ENCODE data around the gene ZNF716.
"Not testable (repeated sequence)": the region's sequence is repeated elsewhere in the genome, so short reads cannot be mapped to it uniquely, and the experiment has no call there.

ZNF716 gene

DNA sequence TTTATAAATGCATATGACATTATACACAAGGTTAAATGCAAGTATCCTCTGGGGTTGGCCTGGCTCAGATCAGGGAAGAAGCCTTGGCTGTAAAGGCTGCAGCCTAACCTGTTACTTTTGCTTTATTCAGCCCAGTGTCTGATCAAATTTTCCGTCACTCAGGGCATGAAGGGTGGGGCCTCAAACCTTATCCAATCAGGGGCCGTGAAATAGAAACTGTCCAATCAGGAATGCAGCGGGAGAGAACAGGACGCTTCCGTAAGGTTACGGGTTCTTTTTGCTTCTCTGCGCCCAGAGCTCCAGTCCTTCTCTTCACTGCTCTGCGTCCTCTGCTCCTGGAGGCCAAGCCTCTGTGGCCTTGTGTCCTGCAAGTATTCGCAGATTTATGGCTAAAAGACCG lies at the start of gene ZNF716:
TSS of gene ZNF716 (plus strand) at position 274 of the 400 bp plus-strand sequence. CDS start at position 386, 112 bp downstream.
- DNase-seq (ENCODE audit: extremely low read depth in 1 of 2, low read depth in 1 of 2) = no peak

DNA sequence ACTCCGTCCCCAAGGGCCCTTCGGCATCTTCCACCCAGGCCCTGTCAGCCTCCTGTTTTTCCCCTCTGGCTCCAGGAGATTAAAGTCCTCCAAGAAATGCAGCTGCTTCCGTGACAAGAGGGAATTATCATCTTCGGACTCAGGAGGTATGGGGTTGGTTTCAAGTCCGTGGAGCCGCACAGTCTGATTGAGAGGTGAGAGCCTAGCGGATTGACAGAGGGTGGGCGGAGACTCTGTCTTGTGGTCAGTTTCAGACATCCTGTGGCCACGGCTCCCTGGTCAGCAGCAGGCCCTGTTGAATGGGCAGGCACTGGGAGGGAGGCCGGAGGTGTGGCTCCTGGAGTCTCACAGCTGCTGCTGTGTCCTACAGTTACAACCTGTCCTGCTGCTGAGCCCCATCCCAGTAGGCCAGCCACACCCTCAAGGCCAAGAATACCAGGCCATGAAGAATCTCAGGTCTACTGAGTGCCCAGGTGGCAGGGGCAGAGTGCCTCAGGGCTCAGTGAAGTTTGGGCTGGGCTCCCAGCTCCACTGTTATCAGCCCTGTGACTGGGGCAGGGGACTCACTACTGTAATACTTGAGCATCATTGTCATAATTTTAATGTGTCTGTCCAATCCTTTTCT lies 49.3 kb upstream of the ZNF716 start:
- DNase-seq (ENCODE audit: extremely low read depth in 1 of 2, low read depth in 1 of 2) = no peak

DNA sequence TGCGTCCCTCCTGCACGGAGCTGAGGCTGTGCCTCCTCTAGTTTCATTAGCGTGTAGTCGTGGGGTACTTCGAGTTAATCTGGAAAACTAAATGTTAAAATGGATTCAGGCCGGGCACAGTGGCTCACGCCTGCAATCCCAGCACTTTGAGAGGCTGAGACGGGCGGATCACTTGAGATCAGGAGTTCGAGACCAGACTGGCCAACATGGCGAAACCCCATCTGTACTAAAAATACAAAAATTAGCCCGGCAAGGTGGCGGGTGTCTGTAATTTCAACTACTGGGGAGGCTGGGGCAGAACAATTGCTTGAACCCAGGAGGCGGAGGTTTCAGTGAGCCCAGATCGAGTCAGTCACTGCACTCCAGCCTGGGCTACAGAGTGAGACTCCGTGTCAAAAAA lies 46.9 kb upstream of the ZNF716 start:
- DNase-seq (ENCODE audit: extremely low read depth in 1 of 2, low read depth in 1 of 2) = not testable (repeated sequence)

DNA sequence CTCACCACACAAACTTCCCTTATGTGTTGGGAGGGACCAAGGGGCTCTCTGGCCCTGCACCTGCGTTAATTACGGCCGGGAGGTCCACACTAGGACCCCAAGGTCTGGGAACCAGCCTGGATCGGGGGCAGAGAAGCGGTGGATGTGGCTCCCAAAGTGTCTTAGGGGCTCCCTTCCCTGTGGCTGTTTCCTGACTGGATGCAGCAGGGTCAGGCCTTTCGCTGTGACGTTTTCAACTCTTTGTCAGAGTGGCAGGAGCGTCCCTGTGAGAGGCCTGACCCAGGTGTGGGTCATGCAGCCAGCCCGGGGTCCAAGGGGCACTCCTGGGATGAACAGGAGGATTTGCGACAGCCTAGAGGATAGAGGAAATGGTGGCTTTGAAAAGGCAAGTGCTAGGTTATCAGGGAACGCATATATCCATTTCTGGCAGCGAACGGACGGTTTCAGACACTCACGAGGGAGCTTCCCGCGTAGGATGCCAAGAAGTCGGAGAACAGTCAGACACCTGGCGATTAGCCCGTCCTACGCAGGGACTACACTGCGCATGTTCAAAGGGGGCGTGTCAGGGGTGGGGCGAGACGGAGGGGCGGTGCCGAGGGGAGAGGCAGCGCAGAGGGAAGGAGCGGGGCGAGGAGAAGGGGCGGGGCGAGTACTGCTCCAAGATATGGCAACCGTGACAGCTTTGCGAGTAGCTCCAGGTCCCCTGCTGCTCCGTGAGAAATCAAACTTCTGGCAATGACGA lies 46.2 kb upstream of the ZNF716 start:
- DNase-seq (ENCODE audit: extremely low read depth in 1 of 2, low read depth in 1 of 2) = no peak

DNA sequence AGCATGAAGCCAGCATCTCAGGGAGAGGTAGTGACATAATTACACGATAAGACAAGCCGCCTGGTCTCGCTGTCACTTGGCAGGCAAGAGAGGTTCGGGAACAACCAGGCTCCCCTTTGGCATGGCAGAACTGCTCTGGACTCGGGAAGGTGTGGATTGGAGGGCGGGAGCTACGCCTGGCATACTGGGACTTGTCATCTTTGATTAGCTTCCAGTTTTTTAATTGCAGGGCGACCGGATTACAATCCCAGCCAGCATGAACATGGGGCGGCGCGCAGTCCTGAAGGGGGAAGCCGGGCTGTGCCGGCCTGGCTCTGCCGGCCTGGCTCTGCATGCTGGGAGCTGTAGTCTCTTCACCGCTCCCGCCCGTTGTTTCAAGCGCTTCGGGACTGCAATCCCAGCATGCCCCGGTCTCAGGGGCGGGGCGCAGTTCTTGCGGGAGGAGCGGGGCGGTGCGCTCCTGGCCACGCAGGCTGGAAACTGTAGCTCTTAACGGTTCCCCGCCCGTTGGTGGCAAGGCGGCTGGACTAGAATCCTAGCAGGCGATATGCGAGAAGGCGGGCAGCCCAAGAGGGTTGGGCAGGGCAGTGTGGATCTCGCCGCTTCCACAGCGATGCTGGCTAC lies 45.5 kb upstream of the ZNF716 start:
- no peak for DNase-seq (ENCODE audit: extremely low read depth in 1 of 2, low read depth in 1 of 2)

DNA sequence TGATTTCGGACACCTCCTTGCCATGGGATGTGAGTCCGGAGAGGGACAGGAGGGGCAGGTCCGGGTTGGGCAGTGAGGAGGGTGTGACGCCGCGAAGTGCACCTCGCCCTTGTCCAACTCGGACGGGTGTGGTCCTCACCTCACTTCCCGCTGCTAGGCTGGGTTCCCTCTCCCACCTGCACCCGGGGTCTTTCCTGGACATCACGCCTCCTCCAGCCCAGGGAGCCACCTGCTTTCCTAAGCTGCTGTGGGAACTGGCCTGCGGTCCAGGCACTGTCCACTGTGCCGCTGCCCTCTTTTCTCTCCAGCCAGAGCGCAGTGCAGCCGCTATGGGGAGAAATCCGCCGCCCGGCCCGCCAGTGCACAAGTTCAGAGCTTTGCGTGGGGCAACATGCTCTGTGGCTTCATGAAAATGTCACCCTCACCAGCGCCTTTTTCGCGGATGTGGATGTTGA lies 45.0 kb upstream of the ZNF716 start:
- no peak for DNase-seq (ENCODE audit: extremely low read depth in 1 of 2, low read depth in 1 of 2)

DNA sequence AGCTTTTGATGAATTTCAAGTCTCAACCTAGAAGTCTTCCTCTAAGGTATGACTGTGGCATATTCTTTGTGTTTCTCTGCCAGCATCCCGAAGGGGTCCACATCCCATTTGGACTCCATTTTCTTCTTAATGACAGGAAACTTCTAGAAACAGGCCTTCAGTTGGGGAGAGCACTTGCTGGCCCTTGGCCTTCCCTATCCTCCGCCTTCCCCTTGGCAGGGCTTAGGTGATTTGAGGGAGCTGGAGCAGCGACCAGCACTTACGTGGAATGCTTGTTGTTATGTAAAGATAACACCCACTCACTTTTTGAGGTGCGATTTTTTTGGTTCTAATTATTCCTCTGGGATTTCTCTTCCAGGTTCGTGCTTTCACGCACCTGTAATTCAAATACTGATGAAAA lies 42.9 kb upstream of the ZNF716 start:
- DNase-seq (ENCODE audit: extremely low read depth in 1 of 2, low read depth in 1 of 2) = no peak

DNA sequence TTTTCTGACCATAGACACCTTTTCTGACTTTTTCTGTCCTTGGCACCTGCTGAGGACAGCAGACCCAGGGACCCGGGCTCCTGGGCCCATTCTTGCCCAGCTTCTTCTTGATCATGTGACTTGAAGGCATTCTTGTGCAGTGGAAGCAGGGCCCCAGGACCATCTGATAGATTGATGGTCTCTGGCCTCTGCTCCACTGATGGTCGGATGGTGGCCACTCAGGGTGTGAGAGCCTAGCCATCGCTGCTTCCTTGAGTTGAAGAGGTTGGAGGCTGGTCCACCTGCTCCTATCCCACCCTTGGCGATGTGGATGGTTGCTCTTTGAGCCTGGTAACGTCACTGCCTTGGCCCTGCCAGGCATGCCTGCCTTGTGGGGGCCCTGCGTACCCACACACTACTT lies 37.8 kb upstream of the ZNF716 start:
- no peak for DNase-seq (ENCODE audit: extremely low read depth in 1 of 2, low read depth in 1 of 2)

DNA sequence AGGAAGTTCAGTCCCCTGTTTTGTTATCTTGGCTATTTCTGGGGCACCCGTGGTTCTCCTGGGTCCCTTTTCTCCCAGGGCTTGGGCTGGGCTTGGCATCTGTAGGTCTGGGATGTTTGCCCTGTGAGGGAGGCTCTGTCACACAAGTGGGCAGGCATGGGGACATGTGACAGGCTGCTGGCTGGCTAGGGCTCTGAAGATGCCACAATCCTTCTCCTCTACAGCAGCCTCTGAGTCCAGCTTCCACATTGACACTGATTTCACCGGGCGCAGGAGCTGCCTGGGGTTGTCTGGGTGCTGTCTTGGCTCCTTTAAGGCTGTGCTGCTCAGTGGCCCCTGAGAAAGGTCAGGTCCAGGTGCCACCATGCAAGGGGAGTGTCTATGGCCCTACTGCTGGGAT lies 37.4 kb upstream of the ZNF716 start:
- no peak for DNase-seq (ENCODE audit: extremely low read depth in 1 of 2, low read depth in 1 of 2)

DNA sequence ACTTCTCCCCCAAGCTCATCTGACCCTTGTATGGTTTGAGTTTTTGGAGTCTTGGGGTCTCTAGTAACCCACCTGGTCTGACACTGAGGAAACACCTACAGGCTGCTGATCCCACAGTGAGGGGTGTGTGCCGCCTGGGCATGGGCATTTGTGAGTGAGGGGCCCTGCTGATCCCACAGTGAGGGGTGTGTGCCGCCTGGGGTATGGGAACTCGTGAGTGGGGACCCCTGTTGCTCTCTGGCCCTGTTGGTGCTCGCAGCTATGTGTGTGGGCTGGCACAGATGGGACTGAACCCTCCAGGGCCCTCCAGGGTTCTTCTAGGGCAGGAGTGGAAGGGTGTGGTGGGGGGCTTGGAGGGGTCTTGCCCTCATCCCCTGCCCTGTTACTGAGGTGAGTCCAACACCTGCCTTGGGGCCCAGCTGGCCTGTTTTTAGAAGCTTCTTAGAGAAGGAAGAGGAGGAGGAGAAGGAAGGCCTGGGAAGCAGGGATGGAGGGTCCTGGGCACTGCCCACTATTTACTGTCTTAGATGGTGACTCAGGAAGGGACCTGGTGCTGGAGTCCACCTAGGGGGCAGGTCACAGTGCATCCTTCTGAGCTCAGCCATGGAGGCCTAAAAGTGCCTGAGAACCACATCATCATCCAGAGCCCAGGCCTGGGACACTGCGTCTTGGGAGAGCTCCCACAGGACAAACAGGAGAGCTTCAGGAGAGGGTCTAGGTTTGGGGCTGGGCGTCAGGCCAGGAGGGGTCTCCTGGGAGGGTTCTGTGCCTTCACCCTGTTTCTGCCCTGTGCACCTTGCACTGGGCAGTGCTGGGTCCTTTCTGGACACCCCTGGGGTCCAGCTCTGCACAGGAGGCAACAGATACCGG lies 36.2 kb upstream of the ZNF716 start:
- no peak for DNase-seq (ENCODE audit: extremely low read depth in 1 of 2, low read depth in 1 of 2)

DNA sequence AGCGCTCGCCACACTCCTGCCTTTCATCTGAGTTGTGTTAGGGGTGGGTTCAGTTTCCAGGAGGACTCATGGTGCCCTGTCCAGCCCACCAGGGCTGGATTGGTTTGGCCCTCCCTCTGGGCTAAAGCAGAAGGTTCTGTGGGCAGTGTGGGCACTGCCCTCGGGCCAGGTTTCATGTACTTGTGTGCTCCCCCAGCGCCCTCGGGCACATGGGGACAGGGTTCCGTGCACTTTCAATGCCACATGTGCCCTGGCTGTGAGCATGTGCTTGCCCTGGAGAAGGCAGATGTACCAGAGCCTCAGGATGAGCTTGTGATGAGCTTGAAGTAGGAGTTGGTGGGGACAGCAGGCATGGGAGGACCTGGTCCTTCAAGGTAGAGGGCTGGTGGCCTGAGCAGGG lies 35.6 kb upstream of the ZNF716 start:
- no peak for DNase-seq (ENCODE audit: extremely low read depth in 1 of 2, low read depth in 1 of 2)

DNA sequence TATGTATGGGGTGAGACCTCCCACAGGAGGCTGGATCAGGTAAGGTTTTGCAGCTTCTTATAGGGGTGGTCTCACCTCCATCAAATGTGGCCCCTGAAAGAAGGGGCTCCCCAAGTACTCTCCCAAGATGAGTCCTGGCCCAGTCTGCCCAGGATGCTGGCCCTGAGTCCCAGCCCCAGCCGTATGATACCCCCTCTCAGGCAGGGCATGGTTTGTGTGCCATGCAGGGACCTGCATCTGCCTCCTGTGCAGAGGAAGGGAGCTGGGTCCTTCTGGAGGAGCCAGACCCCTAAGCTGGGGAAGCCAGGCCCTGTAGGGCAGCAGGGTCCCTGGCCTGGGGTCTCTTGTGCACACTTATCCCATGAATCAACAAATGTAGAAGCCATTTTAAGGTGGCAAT lies 35.1 kb upstream of the ZNF716 start:
- no peak for DNase-seq (ENCODE audit: extremely low read depth in 1 of 2, low read depth in 1 of 2)

DNA sequence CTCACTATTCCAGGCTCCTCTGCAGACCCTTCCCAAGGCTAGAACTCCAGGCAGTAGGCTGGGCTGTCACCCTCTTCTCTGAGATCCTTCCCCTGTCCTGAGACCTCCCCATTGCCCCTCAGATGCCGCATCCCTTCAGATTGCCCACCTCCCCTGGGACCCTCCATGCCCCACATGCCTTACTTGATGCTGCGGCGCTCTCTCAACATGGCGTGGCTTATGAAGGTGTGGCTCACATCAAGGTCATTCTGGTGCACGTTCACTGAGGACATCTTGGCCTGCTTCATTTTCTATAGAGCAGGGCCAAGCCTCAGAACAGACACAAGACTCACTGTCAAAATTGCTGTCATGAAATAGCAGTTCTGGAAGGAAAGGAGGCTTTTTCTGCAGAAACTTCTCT lies 34.7 kb upstream of the ZNF716 start:
- no peak for DNase-seq (ENCODE audit: extremely low read depth in 1 of 2, low read depth in 1 of 2)

DNA sequence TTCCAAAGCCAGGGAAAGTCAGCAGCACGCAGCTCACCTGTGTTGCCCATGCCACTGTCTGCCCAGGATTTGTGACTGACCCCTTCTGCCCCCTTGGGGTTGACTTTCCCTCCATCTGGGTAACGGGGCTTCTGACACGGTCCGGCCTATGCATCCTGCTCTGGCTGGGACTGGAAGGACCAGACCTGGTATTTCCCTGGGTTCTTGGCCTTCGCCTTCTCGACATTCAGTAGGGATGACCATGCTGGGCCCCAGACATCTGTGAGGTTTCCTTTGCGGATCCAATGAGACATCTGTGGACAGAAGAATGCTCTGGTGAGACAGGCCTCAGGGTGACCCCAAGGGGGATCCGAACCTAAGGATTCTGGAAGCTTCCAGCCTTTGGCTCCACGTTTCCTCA lies 34.2 kb upstream of the ZNF716 start:
- no peak for DNase-seq (ENCODE audit: extremely low read depth in 1 of 2, low read depth in 1 of 2)

DNA sequence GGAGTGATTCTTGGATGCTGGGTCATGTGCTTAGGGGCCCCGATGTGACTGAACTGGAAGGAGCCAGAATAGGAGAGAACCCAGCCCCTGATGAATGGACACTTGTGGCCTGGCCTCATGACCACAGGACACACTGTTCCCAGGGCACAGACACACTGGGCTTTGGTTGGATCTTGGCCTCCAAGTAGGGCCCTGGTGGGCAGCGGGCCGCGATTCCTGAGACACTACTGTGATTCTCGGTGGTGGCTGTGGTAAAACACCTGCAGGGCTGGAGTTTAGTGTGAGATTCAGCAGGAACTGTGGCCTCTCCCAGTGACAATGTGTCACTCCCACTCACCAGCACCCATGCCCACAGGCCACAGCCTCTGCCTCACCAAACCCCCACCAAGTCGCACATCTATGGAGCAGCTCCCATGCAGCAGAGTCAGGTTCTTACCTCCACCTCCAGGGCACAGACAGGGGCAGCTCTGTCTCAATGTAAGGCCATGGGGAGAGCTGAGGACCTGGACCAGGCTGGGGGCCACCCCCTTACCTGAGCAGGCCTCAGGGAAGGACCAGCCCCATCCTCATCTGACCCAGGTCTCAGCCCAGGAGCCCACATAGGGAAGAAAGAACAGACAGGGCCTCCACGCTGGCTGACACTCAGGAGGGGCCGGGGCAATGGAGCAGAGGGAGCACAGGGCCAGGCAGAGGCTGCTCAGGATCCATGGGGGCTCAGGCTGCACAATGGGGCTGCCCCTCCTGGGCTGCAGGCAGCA lies 33.2 kb upstream of the ZNF716 start:
- DNase-seq (ENCODE audit: extremely low read depth in 1 of 2, low read depth in 1 of 2) = no peak

DNA sequence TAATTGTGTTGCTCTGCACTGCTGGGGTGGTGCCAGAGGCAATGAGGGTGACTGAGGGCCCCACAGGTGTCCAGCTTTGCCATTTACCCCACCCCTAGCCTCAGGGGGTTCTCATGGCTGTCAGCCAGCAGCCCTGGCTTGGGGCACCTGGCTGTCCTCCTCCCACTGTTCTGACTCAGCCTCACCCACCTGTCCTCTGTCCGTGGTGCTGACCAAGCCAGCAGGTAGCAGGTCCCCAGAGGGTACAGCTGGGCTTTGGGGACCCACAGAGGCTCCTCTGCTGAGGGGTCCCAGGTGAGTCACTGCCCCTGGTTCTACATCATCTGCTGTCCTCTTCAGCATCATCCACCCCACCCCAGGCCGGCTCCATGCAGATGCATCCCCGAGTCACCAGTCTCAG lies 32.2 kb upstream of the ZNF716 start:
- DNase-seq (ENCODE audit: extremely low read depth in 1 of 2, low read depth in 1 of 2) = no peak

DNA sequence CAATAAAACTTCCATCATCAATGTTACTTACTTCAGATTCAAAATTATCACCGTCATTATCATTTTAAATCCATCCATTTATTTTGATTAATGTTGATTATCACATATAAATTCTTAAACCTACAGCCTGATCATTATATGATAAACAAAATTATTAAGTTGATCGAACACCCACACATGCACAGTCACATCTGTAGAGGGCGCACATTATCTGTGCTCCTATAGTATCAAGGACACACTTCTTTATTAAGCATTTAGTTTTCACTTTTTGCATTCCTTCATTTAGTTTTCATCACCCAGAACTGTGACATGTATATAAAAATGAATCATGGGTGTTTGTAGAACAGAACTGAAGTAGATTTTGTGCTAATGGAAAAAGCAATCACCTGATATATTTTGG lies 26.2 kb upstream of the ZNF716 start:
- DNase-seq (ENCODE audit: extremely low read depth in 1 of 2, low read depth in 1 of 2) = no peak

DNA sequence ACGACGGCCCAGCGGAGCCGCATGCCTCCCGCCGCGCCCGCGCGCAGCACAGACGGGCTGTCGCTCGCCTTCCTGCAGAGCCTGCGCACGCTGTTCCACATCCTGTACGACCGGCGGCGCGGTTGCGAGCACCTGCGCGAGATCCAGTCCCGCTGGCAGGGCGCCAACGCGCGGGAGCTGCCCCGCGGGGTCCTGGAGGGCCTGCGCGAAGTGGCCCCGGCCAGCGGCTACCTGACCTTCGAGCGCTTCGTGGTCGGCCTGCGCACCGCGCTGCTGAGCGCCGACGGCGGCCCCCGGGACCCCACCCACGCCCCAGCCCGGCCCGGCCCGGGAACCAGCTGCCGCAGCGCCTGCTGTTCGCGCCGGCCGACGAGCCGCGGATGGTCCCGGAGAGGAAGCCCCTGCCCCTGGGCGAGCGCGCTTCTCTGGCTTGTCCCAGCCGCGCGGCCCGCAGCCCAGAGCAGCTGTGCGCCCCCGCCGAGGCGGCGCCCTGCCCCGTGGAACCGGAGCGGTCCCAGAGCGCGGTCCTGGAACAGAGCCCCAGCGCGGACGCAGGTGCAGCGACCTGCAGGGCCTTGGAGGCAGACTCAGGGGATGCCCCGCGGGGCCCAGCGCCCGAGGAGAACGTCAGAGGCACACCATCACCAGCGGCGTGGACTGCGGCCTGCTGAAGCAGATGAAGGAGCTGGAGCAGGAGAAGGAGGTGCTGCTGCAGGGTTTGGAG lies 25.3 kb upstream of the ZNF716 start:
- DNase-seq (ENCODE audit: extremely low read depth in 1 of 2, low read depth in 1 of 2) = no peak

DNA sequence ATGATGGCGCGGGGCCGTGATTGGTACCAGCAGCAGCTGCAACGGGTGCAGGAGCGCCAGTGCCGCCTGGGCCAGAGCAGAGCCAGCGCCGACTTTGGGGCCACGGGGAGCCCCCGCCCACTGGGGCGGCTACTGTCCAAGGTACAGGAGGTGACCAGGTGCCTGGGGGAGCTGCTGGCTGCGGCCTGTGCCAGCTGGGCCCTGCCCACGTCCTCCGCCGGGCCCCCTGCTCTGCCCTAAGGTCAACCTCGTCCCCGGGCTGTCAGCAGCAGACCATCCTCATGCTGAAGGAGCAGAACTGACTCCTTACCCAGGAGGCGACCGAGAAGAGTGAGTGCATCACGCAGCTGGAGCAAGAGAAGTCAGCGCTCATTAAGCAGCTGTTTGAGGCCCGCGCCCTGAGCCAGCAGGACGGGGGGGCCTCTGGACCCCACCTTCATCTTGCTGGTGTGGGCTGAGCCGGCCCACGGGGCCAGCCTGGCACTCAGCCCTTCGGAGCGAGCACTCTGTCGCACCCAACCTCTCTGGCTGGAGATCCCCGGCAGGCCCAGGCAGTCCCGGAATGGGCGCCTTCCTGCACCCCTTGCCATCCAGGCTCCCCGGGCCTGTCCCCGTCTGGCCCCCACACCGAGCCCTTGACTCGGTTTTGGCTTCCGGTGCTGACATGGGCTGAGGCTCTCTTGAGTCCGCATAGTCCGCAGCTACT lies 24.6 kb upstream of the ZNF716 start:
- no peak for DNase-seq (ENCODE audit: extremely low read depth in 1 of 2, low read depth in 1 of 2)
